ENCODE measurements around the gene UQCR10. TPM values are rescaled to one million over a fixed set of nuclear protein-coding genes. Genes with fewer than 3 reads are reported as not detected.

Gene UQCR10
- total and polyA plus RNA-seq, 2 of the 4 experiments (the other 2 are of a cell fraction), result 103 to 260 TPM

DNA sequence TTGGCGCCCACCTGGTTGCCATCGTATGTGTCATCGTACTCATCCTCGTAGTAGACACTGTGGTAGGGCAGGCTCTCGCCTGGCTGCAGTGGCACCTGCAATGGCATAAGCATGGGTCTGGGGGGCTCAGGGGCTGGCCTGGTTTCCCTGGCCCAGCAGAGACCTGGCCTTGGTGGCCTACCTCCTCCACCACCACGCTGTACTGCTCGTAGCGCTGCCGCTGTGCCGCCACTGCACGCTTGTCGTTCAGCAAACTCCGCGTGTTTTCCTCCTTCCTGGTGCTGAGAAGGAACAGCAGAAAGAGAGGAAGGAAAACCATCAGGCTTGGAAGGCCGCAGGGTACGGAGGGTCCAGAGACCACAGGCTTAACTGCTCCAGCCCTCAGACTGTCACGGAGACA is 26.2 kb downstream of the UQCR10 start:
- CTCF ChIA-PET, result interaction anchor here (0.6 kb wide), 1 partner anchor 168 kb away, joined by 3 read pairs; no protein-coding TSS in a partner anchor
- H2BK120ac ChIP-seq (ENCODE audit: low read depth, low read length), result no peak overlapping the region
- TF ChIP-seq MXI1 (IDR thresholded peaks at IDR 0.05; ENCODE audit: borderline replicate concordance, low read depth, low read length), result no peak
- TF ChIP-seq, protein P1, sequence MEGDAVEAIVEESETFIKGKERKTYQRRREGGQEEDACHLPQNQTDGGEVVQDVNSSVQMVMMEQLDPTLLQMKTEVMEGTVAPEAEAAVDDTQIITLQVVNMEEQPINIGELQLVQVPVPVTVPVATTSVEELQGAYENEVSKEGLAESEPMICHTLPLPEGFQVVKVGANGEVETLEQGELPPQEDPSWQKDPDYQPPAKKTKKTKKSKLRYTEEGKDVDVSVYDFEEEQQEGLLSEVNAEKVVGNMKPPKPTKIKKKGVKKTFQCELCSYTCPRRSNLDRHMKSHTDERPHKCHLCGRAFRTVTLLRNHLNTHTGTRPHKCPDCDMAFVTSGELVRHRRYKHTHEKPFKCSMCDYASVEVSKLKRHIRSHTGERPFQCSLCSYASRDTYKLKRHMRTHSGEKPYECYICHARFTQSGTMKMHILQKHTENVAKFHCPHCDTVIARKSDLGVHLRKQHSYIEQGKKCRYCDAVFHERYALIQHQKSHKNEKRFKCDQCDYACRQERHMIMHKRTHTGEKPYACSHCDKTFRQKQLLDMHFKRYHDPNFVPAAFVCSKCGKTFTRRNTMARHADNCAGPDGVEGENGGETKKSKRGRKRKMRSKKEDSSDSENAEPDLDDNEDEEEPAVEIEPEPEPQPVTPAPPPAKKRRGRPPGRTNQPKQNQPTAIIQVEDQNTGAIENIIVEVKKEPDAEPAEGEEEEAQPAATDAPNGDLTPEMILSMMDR (conservative IDR thresholded peaks at IDR 0.05; ENCODE audit: low read depth, low read length), result no peak
- TF ChIP-seq MAZ (IDR thresholded peaks at IDR 0.05; ENCODE audit: borderline replicate concordance, low read depth, low read length), result no peak
- no peak for TF ChIP-seq CEBPB (IDR thresholded peaks at IDR 0.05; ENCODE audit: low read depth, low read length)
- TF ChIP-seq, protein P2, sequence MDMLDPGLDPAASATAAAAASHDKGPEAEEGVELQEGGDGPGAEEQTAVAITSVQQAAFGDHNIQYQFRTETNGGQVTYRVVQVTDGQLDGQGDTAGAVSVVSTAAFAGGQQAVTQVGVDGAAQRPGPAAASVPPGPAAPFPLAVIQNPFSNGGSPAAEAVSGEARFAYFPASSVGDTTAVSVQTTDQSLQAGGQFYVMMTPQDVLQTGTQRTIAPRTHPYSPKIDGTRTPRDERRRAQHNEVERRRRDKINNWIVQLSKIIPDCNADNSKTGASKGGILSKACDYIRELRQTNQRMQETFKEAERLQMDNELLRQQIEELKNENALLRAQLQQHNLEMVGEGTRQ (IDR thresholded peaks at IDR 0.05; ENCODE audit: low read depth, low read length), result no peak
- no peak for TF ChIP-seq RFX5 (IDR thresholded peaks at IDR 0.05; ENCODE audit: low read depth, low read length)
- TF ChIP-seq CHD1 (IDR thresholded peaks at IDR 0.05; ENCODE audit: low read depth, low read length), result no peak
- TF ChIP-seq POLR2A (IDR thresholded peaks at IDR 0.05; ENCODE audit: low read depth, low read length), result no peak
- no peak for TF ChIP-seq RCOR1 (IDR thresholded peaks at IDR 0.05; ENCODE audit: insufficient replicate concordance, low read length)
- no peak for TF ChIP-seq MAFK (IDR thresholded peaks at IDR 0.05; ENCODE audit: low read depth, low read length)
- TF ChIP-seq NFE2L2 (IDR thresholded peaks at IDR 0.05; ENCODE audit: low read depth, low read length), result no peak
- TF ChIP-seq SMC3 (IDR thresholded peaks at IDR 0.05; ENCODE audit: low read depth, low read length), result no peak
- TF ChIP-seq, protein P3, sequence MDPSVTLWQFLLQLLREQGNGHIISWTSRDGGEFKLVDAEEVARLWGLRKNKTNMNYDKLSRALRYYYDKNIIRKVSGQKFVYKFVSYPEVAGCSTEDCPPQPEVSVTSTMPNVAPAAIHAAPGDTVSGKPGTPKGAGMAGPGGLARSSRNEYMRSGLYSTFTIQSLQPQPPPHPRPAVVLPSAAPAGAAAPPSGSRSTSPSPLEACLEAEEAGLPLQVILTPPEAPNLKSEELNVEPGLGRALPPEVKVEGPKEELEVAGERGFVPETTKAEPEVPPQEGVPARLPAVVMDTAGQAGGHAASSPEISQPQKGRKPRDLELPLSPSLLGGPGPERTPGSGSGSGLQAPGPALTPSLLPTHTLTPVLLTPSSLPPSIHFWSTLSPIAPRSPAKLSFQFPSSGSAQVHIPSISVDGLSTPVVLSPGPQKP (IDR thresholded peaks at IDR 0.05; ENCODE audit: borderline replicate concordance, low read depth, low read length), result no peak
- H3K4me3 ChIP-seq (ENCODE audit: insufficient read depth, low read depth, low read length), result no peak overlapping the region
- H3K79me1 ChIP-seq (ENCODE audit: low read depth in 1 of 2, low read length in 2 of 2), result peaks cover 5 to 11% of the 10 kb centered on the region in 2 experiments; a peak in 3 of 4 replicates
- no TSS peak for BruUV-seq (replicated peaks)
- H2BK20ac ChIP-seq (ENCODE audit: low read depth, low read length), result no peak overlapping the region
- no peaks in the 10 kb centered on the region for H3K9me3 ChIP-seq (ENCODE audit: control insufficient read depth, insufficient read depth, low read length)
- H3K23ac ChIP-seq (ENCODE audit: low read depth, low read length), result no peak overlapping the region
- intact Hi-C loops (cut with micrococcal nuclease), result no loop called here
- H3K18ac ChIP-seq (ENCODE audit: low read depth, low read length), result no peak overlapping the region
- dilution Hi-C loops (cut with HindIII; ENCODE audit: low sequenced_read_pairs, unreplicated experiment), result no loop called here
- H3K9ac ChIP-seq (ENCODE audit: low read depth, low read length), result no peak overlapping the region
- no peak overlapping the region for H4K8ac ChIP-seq (ENCODE audit: low read depth in 2 of 2, low read length in 2 of 2)
- no peak for ATAC-seq (ENCODE audit: low read depth)
- WGBS, 2 experiments (ENCODE audit: extremely low coverage in 2 of 2, insufficient read length in 1 of 2), result 97% methylated on average over 9 of the region's 17 CpGs; no CpG with 5 or more reads in 1 of the 2 experiments
- H4K20me1 ChIP-seq (ENCODE audit: insufficient read depth, low read length), result no peaks in the 10 kb centered on the region
- H3K56ac ChIP-seq (ENCODE audit: extremely low read depth, insufficient read depth, low read length), result no peak overlapping the region
- no peak overlapping the region for H3K14ac ChIP-seq (replicated peaks; ENCODE audit: low read depth, low read length)
- H4K5ac ChIP-seq (ENCODE audit: low read depth, low read length), result no peak overlapping the region
- H3K4ac ChIP-seq (ENCODE audit: low read depth, low read length), result no peak overlapping the region
- no peaks in the 10 kb centered on the region; the same call in 1 of the 2 replicates for H3K4me1 ChIP-seq (ENCODE audit: control insufficient read depth, insufficient read depth, low read length)
- no peak overlapping the region for H2AK9ac ChIP-seq (replicated peaks; ENCODE audit: low read depth, low read length, poor library complexity)
- no peak overlapping the region for H2BK15ac ChIP-seq (ENCODE audit: low read depth, low read length)
- H3K9me1 ChIP-seq (ENCODE audit: insufficient read depth, low read length), result peaks cover 10% of the 10 kb centered on the region
- peak overlapping the region; percentile 17 for H2AFZ ChIP-seq (replicated peaks; ENCODE audit: low read length, poor library complexity)
- no peak overlapping the region for H2AK5ac ChIP-seq (ENCODE audit: low read depth, low read length)
- H3K27ac ChIP-seq (ENCODE audit: insufficient read depth, low read length), result no peak overlapping the region
- no peak overlapping the region for H4K91ac ChIP-seq (ENCODE audit: insufficient read depth, low read depth, low read length)
- no peak overlapping the region for H2BK5ac ChIP-seq (ENCODE audit: low read depth, low read length, poor library complexity, severe bottlenecking)
- H3K27me3 ChIP-seq (ENCODE audit: control insufficient read depth, insufficient read depth, low read length), result no peaks in the 10 kb centered on the region
- DNase-seq, result no peak
- in situ Hi-C loops (cut with MboI; ENCODE audit: low sequenced_read_pairs), result no loop called here
- POLR2A ChIA-PET (ENCODE audit: unreplicated experiment), result no interaction called here
- no peak overlapping the region for H3K4me2 ChIP-seq (ENCODE audit: low read depth, low read length)
- peaks cover 55% of the 10 kb centered on the region for H3K36me3 ChIP-seq (ENCODE audit: control insufficient read depth, insufficient read depth, low read length)
